Fibroblast of lung (primary cell): ENCODE data around the gene DCLRE1C. TPM values are rescaled to one million over a fixed set of nuclear protein-coding genes. Genes with fewer than 3 reads are reported as not detected.
A peak's percentile ranks its signal among the peaks of the same experiment; 100 is the strongest.

Experiments used
- DNase-seq, 2 donors: peaks; one replicate each; pipeline versions ENCODE4 v3.0.0 to v3.0.0-alpha.2; 2010; ENCODE audit warnings: low read depth in 2 of 2
- H2AFZ ChIP-seq: 2 replicates; pipeline ENCODE4 v1.5.1; 2012; ENCODE audit warnings: low read length, control low read depth, inconsistent platforms
- H3K27ac ChIP-seq: 2 replicates; pipeline ENCODE4 v1.5.1; 2011; ENCODE audit warnings: low read length, control low read depth; ENCODE audit not compliant: insufficient read depth
- H3K27me3 ChIP-seq: 2 replicates; pipeline ENCODE4 v1.5.1; 2011; ENCODE audit warnings: mild to moderate bottlenecking, low read length; ENCODE audit not compliant: control insufficient read depth, insufficient read depth
- H3K36me3 ChIP-seq: 2 replicates; pipeline ENCODE4 v1.5.1; 2011; ENCODE audit warnings: low read length; ENCODE audit not compliant: control insufficient read depth, insufficient read depth
- H3K4me1 ChIP-seq: 2 replicates; pipeline ENCODE4 v1.5.1; 2011; ENCODE audit warnings: low read length; ENCODE audit not compliant: control insufficient read depth, insufficient read depth; ENCODE audit errors: extremely low read depth
- H3K4me2 ChIP-seq: 2 replicates; pipeline ENCODE4 v1.5.1; 2011; ENCODE audit warnings: low read length, control low read depth; ENCODE audit not compliant: insufficient read depth; ENCODE audit errors: extremely low read depth
- H3K4me3 ChIP-seq, 4 experiments: fragments of 200-600 bp in 1 of 4; sonication (generic) in 1 of 4; replicated peaks in 1 of 4; 2 replicates each; pipeline ENCODE4 v1.5.1; 2011 to 2016; ENCODE audit warnings: low read length in 4 of 4, low read depth in 3 of 4, mild to moderate bottlenecking in 3 of 4, control low read depth in 2 of 4, inconsistent platforms in 1 of 4, mixed read lengths in 1 of 4; ENCODE audit not compliant: insufficient read depth in 1 of 4; ENCODE audit errors: control extremely low read depth in 1 of 4
- H3K79me2 ChIP-seq: 2 replicates; pipeline ENCODE4 v1.5.1; 2012; ENCODE audit warnings: mild to moderate bottlenecking, low read length, inconsistent platforms; ENCODE audit not compliant: control insufficient read depth, insufficient read depth
- H3K9ac ChIP-seq: 2 replicates; pipeline ENCODE4 v1.5.1; 2011; ENCODE audit warnings: mild to moderate bottlenecking, low read length, control low read depth; ENCODE audit not compliant: insufficient read depth
- H3K9me3 ChIP-seq: 2 replicates; pipeline ENCODE4 v1.5.1; 2012; ENCODE audit warnings: low read depth, low read length; ENCODE audit not compliant: control insufficient read depth, insufficient read depth
- H4K20me1 ChIP-seq: 2 replicates; pipeline ENCODE4 v1.5.1; 2011; ENCODE audit warnings: low read length; ENCODE audit not compliant: control insufficient read depth, insufficient read depth; ENCODE audit errors: extremely low read depth
- EZH2 ChIP-seq: IDR thresholded peaks from 2 replicates; pipeline ENCODE4 v1.5.1; 2012; ENCODE audit warnings: low read length, control low read depth, mild to moderate bottlenecking; ENCODE audit errors: missing control alignments
- polyA plus RNA-seq, 2 donors: library from polyadenylated mRNA; depleted of rRNA in 1 of 2; stranded (reverse) in 1 of 2; unstranded in 1 of 2; fragments of >200 nt; gene quantifications; 2 replicates each; pipeline ENCODE4 v1.2.1, GENCODE V29; 2011 to 2012; ENCODE audit warnings: missing spikeins in 1 of 2
- total RNA-seq: library from RNA; depleted of rRNA; stranded (reverse); fragments of >200 nt; gene quantifications from 2 replicates; pipeline ENCODE4 v1.2.1, GENCODE V29; 2014
- TF ChIP-seq, protein P1 (sequence below), 2 donors: IDR thresholded peaks in 1 of 2; conservative IDR thresholded peaks in 1 of 2; 1 replicate in 1 of 2; 2 replicates in 1 of 2; pipeline ENCODE4 v1.5.1; 2011 to 2012; ENCODE audit warnings: low read length in 2 of 2, control low read depth in 1 of 2, inconsistent platforms in 1 of 2, low read depth in 1 of 2, mild to moderate bottlenecking in 1 of 2

Gene DCLRE1C
- total and polyA plus RNA-seq, 2 donors (not counting 1 experiment from before 2014, with no cell fraction given), result 8.9 to 13.4 TPM

DNA sequence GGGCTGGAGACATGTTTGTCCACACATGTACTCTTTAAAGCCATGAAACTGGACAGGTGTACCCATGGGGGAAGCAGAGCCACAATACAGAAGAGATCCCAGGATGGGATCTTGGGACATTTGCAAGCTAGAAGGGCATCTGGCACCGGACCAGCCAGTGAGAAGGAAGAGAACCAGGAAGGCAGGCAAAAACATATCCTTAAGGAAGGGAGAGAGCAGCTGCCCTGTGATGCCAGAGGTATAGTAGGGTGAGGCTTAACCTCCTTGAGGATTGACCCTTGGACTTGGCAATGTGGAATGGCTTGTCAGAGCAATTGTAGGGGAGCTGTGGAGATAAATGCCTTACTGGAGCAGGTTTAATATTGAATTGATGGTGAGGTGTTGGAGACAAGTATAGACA, 93.1 kb downstream of the DCLRE1C start:
- no peak overlapping the region for H3K27ac ChIP-seq
- no peak overlapping the region for H3K4me3 ChIP-seq
- no peaks in the 10 kb centered on the region for H4K20me1 ChIP-seq
- H3K79me2 ChIP-seq, result no peaks in the 10 kb centered on the region
- no peaks in the 10 kb centered on the region for H3K9me3 ChIP-seq
- DNase-seq, result no peak
- H2AFZ ChIP-seq, result no peak overlapping the region
- no peaks in the 10 kb centered on the region for H3K36me3 ChIP-seq
- H3K4me1 ChIP-seq, result no peaks in the 10 kb centered on the region
- H3K27me3 ChIP-seq, result no peaks in the 10 kb centered on the region
- no peak overlapping the region for H3K4me2 ChIP-seq
- no peak overlapping the region for H3K9ac ChIP-seq
- TF ChIP-seq EZH2, result no peak
- TF ChIP-seq, protein P1, sequence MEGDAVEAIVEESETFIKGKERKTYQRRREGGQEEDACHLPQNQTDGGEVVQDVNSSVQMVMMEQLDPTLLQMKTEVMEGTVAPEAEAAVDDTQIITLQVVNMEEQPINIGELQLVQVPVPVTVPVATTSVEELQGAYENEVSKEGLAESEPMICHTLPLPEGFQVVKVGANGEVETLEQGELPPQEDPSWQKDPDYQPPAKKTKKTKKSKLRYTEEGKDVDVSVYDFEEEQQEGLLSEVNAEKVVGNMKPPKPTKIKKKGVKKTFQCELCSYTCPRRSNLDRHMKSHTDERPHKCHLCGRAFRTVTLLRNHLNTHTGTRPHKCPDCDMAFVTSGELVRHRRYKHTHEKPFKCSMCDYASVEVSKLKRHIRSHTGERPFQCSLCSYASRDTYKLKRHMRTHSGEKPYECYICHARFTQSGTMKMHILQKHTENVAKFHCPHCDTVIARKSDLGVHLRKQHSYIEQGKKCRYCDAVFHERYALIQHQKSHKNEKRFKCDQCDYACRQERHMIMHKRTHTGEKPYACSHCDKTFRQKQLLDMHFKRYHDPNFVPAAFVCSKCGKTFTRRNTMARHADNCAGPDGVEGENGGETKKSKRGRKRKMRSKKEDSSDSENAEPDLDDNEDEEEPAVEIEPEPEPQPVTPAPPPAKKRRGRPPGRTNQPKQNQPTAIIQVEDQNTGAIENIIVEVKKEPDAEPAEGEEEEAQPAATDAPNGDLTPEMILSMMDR (conservative IDR thresholded peaks at IDR 0.05 in 1 of 2, IDR thresholded peaks at IDR 0.05 in 1 of 2; ENCODE audit: low read depth in 1 of 2, low read length in 2 of 2), result no peak

DNA sequence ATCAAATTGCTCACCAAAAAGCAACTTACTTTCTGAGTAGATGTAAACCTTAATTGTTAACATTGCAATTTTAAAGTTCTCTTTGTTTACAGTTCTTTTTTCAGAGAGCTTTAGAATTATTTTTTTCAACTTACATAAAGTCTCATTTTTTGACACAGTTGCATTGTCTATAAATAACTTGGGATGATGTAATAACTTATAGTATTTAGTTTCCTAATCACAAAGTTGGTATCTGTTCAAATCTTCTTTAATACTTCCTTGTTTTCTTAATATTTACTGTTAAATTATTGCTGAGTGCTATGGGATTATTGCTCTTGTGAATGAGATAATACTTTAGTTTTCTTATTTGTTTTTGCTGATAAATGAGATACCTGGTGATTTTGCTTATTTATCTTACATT, 94.1 kb downstream of the DCLRE1C start:
- H3K36me3 ChIP-seq, result no peaks in the 10 kb centered on the region
- H3K79me2 ChIP-seq, result no peaks in the 10 kb centered on the region
- TF ChIP-seq, protein P1 (conservative IDR thresholded peaks at IDR 0.05 in 1 of 2, IDR thresholded peaks at IDR 0.05 in 1 of 2; ENCODE audit: low read depth in 1 of 2, low read length in 2 of 2), result no peak
- no peak for TF ChIP-seq EZH2
- no peak overlapping the region for H3K27ac ChIP-seq
- no peak overlapping the region for H3K4me2 ChIP-seq
- no peak overlapping the region for H3K9ac ChIP-seq
- H2AFZ ChIP-seq, result no peak overlapping the region
- H3K4me3 ChIP-seq, result no peak overlapping the region
- no peaks in the 10 kb centered on the region for H4K20me1 ChIP-seq
- no peaks in the 10 kb centered on the region for H3K9me3 ChIP-seq
- no peaks in the 10 kb centered on the region for H3K4me1 ChIP-seq
- DNase-seq, result peak in 1 of 2 donors; percentile 23
- H3K27me3 ChIP-seq, result no peaks in the 10 kb centered on the region

- Histone ChIP-seq H2AFZ (no peak overlapping the region), H3K4me2 (no peak overlapping the region), H3K4me1 (no peaks in the 10 kb centered on the region), H3K27ac (no peak overlapping the region), H3K9me3 (no peaks in the 10 kb centered on the region), H3K27me3 (no peaks in the 10 kb centered on the region), H3K4me3 (no peak overlapping the region), H3K36me3 (no peaks in the 10 kb centered on the region), H4K20me1 (no peaks in the 10 kb centered on the region), H3K79me2 (no peaks in the 10 kb centered on the region), H3K9ac (no peak overlapping the region)
- no peak for DNase-seq
- TF ChIP-seq, protein P1 (conservative IDR thresholded peaks at IDR 0.05 in 1 of 2, IDR thresholded peaks at IDR 0.05 in 1 of 2; ENCODE audit: low read depth in 1 of 2, low read length in 2 of 2), result no peak
- no peak for TF ChIP-seq EZH2
Measured at GRCh38 chr10:14859043-14859442, 94.9 kb downstream of the DCLRE1C start.
